ENCODE measurements around the gene CA9.
A peak's percentile ranks its signal among the peaks of the same experiment; 100 is the strongest.

CA9 gene

GRCh38 chr9:35656831-35657545 is 16.7 kb upstream of the CA9 start:
- ATAC-seq (ENCODE audit: insufficient read depth, low read depth): no peak
- Histone ChIP-seq H4K20me1 (ENCODE audit: insufficient read depth, low read length) (peaks cover 3% of the 10 kb centered on the region; the same call in 1 of the 2 replicates), H3K4me2 (ENCODE audit: insufficient read depth, low read length) (peak overlapping the region; percentile 75), H3K4me3 (ENCODE audit: low read depth in 1 of 2, low read length in 2 of 2) (peak overlapping the region in 1 of 2 experiments; percentile 70; a peak in 1 of 4 replicates), H3K79me2 (ENCODE audit: insufficient read depth, low read length) (peaks cover 31% of the 10 kb centered on the region), H3K9ac (ENCODE audit: low read depth, low read length) (peak overlapping the region; percentile 86; the same call in 1 of the 2 replicates), H3K36me3 (ENCODE audit: insufficient read depth, low read length) (peaks cover 25% of the 10 kb centered on the region), H3K27ac (ENCODE audit: low read length) (peak overlapping the region; percentile 92), H3K4me1 (ENCODE audit: insufficient read depth, low read length) (peaks cover 53% of the 10 kb centered on the region), H3K27me3 (ENCODE audit: insufficient read depth, low read length, poor library complexity) (no peaks in the 10 kb centered on the region), H3K9me3 (ENCODE audit: insufficient read depth, low read length, severe bottlenecking) (no peaks in the 10 kb centered on the region), H2AFZ (ENCODE audit: low read depth, low read length) (peak overlapping the region; percentile 72)
- TF ChIP-seq, protein P1, sequence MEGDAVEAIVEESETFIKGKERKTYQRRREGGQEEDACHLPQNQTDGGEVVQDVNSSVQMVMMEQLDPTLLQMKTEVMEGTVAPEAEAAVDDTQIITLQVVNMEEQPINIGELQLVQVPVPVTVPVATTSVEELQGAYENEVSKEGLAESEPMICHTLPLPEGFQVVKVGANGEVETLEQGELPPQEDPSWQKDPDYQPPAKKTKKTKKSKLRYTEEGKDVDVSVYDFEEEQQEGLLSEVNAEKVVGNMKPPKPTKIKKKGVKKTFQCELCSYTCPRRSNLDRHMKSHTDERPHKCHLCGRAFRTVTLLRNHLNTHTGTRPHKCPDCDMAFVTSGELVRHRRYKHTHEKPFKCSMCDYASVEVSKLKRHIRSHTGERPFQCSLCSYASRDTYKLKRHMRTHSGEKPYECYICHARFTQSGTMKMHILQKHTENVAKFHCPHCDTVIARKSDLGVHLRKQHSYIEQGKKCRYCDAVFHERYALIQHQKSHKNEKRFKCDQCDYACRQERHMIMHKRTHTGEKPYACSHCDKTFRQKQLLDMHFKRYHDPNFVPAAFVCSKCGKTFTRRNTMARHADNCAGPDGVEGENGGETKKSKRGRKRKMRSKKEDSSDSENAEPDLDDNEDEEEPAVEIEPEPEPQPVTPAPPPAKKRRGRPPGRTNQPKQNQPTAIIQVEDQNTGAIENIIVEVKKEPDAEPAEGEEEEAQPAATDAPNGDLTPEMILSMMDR (IDR thresholded peaks at IDR 0.05; ENCODE audit: borderline replicate concordance, extremely low read depth, low read length, poor library complexity, severe bottlenecking): no peak
- TF ChIP-seq EZH2 (IDR thresholded peaks at IDR 0.05; ENCODE audit: borderline replicate concordance, low read depth, low read length, severe bottlenecking): no peak
- DNase-seq: no peak

GRCh38 chr9:35657546-35658136 is 16.1 kb upstream of the CA9 start, which contains the start of gene RMRP:
Gene RMRP, minus strand, starts transcription at chr9:35658019.
- no peak for TF ChIP-seq EZH2 (IDR thresholded peaks at IDR 0.05; ENCODE audit: borderline replicate concordance, low read depth, low read length, severe bottlenecking)
- TF ChIP-seq, protein P1 (IDR thresholded peaks at IDR 0.05; ENCODE audit: borderline replicate concordance, extremely low read depth, low read length, poor library complexity, severe bottlenecking): peak; percentile 34
- Histone ChIP-seq H3K4me3 (ENCODE audit: low read depth in 1 of 2, low read length in 2 of 2) (peak within 1 kb of the TSS; percentile 41 to 70; a peak in 3 of 4 replicates), H3K9me3 (ENCODE audit: insufficient read depth, low read length, severe bottlenecking) (no peaks in the 10 kb centered on the region), H2AFZ (ENCODE audit: low read depth, low read length) (peak within 1 kb of the TSS; percentile 72), H3K27ac (ENCODE audit: low read length) (peak within 1 kb of the TSS; percentile 92), H3K36me3 (ENCODE audit: insufficient read depth, low read length) (peaks cover 30% of the 10 kb centered on the region), H4K20me1 (ENCODE audit: insufficient read depth, low read length) (peaks cover 3% of the 10 kb centered on the region; the same call in 1 of the 2 replicates), H3K4me2 (ENCODE audit: insufficient read depth, low read length) (peak within 1 kb of the TSS; percentile 75), H3K9ac (ENCODE audit: low read depth, low read length) (peak within 1 kb of the TSS; percentile 86), H3K27me3 (ENCODE audit: insufficient read depth, low read length, poor library complexity) (no peaks in the 10 kb centered on the region), H3K4me1 (ENCODE audit: insufficient read depth, low read length) (peaks cover 55% of the 10 kb centered on the region), H3K79me2 (ENCODE audit: insufficient read depth, low read length) (peaks cover 32% of the 10 kb centered on the region)
- DNase-seq: peak; percentile 94
- peak; percentile 88 for ATAC-seq (ENCODE audit: insufficient read depth, low read depth)

DNA sequence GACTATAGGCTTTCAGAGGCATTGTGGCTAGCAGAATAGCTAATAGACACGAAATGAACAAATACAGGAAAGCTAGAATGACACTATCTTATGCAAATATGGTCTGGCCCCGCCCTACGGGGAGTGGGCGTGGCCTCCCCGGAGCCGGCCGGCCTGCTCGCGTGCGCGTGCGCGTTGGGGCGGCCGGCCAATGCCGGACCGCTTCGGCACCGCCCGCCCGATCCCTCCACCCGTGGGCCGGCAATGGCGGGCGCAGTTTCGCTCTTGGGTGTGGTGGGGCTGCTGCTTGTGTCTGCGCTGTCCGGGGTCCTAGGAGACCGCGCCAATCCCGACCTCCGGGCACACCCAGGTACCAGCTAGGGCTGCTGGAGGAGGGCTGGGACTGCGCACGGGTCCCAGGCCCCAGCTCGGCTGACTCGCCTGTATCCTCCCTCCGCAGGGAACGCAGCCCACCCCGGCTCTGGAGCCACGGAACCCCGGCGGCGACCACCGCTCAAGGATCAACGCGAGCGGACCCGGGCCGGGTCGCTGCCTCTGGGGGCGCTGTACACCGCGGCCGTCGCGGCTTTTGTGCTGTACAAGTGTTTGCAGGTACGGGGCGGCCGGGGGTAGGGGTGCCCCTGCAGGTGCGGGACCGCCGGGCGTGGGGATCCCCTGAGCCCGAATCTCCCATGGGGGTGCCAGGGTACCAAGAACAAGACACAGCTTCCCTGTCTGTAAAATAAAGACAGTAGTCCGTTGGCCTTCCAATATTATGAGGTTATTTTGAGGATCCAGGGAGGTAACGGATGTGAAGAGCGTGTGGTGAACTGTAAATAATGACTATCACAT is 15.4 kb upstream of the CA9 start, which contains the start of gene CCDC107:
Gene CCDC107 (plus strand): TSS at position 156 of the 831 bp plus-strand sequence. CDS start 88 bp downstream, at position 244.
- H3K27ac ChIP-seq (ENCODE audit: low read length): peak within 1 kb of the TSS; percentile 92
- H3K27me3 ChIP-seq (ENCODE audit: insufficient read depth, low read length, poor library complexity): no peaks in the 10 kb centered on the region

More for the DNA sequence above, 15.4 kb upstream of the CA9 start, which contains the start of gene CCDC107:
- peak within 1 kb of the TSS; percentile 41 to 70; a peak in 3 of 4 replicates for H3K4me3 ChIP-seq (ENCODE audit: low read depth in 1 of 2, low read length in 2 of 2)
- peaks cover 39% of the 10 kb centered on the region for H3K79me2 ChIP-seq (ENCODE audit: insufficient read depth, low read length)
- peak within 1 kb of the TSS; percentile 86 for H3K9ac ChIP-seq (ENCODE audit: low read depth, low read length)
- peak within 1 kb of the TSS; percentile 75 for H3K4me2 ChIP-seq (ENCODE audit: insufficient read depth, low read length)
- peak within 1 kb of the TSS; percentile 72 for H2AFZ ChIP-seq (ENCODE audit: low read depth, low read length)
- H3K9me3 ChIP-seq (ENCODE audit: insufficient read depth, low read length, severe bottlenecking): no peaks in the 10 kb centered on the region
- peak; percentile 65 for ATAC-seq (ENCODE audit: insufficient read depth, low read depth)
- H3K4me1 ChIP-seq (ENCODE audit: insufficient read depth, low read length): peaks cover 62% of the 10 kb centered on the region
- DNase-seq: peak; percentile 75
- TF ChIP-seq EZH2 (IDR thresholded peaks at IDR 0.05; ENCODE audit: borderline replicate concordance, low read depth, low read length, severe bottlenecking): no peak
- TF ChIP-seq, protein P1 (IDR thresholded peaks at IDR 0.05; ENCODE audit: borderline replicate concordance, extremely low read depth, low read length, poor library complexity, severe bottlenecking): peak; percentile 85
- H4K20me1 ChIP-seq (ENCODE audit: insufficient read depth, low read length): peaks cover 3% of the 10 kb centered on the region; the same call in 1 of the 2 replicates
- peaks cover 37% of the 10 kb centered on the region for H3K36me3 ChIP-seq (ENCODE audit: insufficient read depth, low read length)
